DMS 273 treated with DMSO at 0.1 percent for 48 hours (cell line): ENCODE measurements around the gene SNX30.
A peak's percentile ranks its signal among the peaks of the same experiment; 100 is the strongest.

Source experiments
- DNase-seq: peaks from one replicate; lab custom pipeline; 2025; lab: John Stamatoyannopoulos, UW

The SNX30 gene

GRCh38 chr9:112752334-112753125 is 2.0 kb downstream of the SNX30 start:
- no peak for DNase-seq

DNA sequence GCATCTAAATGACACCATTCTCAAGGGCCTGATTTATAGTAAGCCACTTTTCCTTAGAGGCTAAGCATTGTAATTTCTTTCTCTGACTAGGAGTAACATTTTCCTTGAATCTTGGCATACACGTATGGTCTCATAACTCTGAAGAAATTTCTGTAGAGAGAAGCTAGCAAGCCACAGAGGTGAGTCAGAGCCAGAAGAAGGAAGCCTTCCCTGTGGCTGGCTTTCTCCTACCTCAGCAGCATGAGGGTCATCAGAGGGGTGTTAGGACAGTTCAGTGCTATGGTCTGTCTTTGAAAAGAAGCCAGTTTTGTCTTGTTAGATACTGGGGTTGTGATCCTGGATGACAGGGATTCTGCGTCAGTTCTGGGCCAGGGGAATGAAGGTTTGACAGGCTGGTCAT is 3.2 kb downstream of the SNX30 start:
- DNase-seq, result no peak

DNA sequence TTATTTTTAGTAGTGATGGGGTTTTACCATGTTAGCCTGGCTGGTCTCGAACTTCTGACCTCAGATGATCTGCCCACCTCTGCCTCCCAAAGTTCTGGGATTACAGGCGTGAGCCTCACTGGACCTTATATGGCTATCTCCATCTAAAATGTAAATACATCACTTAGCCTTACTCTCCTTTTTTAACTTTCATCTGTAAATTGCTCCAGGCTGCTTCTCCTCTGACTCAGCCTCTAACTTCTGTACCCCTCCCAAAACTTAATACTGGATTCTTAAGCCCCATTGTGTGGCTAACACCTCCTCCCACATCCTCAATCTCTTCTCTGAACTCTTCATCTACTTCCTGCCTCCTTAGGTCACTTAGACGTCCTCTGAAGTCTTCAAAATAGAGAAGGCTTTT is 4.0 kb downstream of the SNX30 start:
- DNase-seq, result no peak

DNA sequence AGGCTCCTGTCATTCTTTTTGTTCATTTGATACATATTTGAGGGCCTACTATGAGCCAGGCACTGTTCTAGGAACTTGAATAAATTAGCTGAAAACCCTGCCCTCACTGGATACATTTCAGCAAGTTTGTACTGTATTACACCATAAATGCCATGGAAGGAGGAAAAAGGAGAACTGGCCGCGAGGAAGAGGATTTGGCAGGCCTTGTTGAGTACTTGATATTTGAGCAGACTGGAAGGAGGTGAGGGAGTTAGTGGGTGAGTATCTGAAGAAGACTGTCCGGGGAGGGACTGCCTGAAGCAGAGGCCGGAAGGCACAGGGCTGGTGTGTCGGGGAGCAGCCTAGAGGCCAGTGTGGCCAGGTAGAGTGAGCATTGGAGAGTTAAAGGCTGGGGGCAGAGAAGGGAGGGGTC is 4.5 kb downstream of the SNX30 start:
- no peak for DNase-seq

DNA sequence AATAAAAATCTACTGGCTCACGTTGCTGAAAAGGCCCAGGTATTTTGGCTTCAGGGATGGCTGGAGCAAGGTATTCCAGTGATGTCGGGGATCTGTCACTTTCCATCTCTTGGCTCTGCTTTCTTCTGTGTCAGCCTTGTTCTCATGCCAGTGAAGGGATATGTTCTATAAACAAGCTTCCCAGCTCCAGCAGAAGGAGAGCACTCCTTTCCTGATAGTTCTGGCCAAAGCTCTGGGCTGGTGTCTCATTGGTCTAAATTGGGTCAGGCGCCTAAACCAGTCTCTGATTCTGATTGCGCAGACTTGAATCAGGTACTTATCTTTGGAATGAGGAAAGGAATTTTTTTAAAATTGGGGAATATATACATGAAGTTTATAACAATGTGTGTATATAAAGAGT is 5.1 kb downstream of the SNX30 start:
- DNase-seq, result no peak

GRCh38 chr9:112757282-112757883 is 6.8 kb downstream of the SNX30 start:
- DNase-seq, result peak; percentile 19

DNA sequence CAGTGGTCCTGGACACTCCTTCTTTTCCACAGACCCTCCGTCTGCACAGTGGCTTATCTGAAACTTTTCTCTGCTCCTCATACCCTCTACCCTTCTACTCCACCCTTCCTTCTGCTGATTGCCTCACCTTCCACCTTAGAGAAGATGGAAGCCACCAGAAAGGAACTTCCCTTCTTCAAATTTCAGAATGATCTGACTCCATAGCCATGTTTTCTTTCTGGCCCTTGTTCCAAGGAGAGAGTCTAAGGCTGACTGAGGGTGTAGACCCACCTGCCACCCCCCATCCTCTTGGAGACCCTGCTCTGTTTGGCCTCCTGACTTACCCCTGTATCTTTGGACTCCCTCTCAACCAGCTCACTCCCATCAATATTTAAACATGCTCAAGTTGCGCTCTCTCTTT is 7.4 kb downstream of the SNX30 start:
- DNase-seq, result no peak

DNA sequence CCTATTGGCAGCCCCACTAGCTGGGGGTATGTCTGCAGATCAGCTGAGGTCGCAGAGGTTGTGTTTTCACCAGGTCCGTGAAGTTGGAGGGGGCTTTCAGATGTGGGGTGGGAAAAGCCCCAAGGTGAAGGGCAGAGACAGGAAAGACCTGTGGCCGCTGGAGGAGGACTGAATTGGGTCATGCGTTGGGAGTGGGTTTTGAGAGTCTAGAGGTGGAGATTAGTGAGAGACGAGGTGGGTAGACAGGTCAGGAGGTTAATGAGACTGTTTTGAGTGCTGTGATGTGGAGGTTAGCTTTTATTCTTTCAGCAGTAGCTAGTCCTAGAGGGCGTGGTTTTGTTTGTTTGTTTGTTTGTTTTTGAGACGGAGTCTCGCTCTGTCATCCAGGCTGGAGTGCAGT is 10.3 kb downstream of the SNX30 start:
- no peak for DNase-seq

DNA sequence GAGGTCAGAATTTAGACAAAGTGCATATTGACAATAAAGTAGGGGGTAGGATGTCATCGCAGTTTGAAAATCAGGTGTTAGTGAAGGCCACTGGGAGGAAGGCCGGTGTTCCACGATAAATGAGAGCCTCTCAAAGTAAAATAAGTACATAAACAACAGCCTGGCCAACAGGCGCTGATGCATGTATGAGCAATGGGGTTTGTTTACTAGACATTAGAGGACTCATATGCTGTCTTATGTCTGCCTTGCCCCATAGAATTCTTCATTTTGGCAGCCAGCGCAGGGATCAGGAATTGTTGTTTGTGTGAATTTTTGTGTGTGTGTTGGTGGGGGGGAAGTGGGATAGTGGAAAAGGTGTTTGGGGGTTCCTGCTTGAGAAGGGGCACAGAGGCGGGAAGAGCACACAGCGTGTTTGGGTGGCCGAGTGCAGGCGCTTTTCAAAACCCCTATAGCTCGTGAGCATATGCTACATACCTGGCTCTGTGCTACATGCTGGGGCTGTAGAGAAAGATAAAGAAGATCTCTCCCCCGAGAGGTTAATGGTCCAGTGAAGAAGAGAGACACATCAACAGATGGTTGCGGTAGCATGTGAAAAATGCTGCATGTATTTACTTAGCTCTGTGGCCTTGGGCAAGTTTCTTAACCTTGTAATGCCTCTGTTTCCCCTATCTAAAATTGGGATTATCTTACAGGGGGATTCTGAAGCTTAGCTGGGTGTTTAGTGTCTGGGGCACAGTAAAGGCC is 11.5 kb downstream of the SNX30 start:
- no peak for DNase-seq

DNA sequence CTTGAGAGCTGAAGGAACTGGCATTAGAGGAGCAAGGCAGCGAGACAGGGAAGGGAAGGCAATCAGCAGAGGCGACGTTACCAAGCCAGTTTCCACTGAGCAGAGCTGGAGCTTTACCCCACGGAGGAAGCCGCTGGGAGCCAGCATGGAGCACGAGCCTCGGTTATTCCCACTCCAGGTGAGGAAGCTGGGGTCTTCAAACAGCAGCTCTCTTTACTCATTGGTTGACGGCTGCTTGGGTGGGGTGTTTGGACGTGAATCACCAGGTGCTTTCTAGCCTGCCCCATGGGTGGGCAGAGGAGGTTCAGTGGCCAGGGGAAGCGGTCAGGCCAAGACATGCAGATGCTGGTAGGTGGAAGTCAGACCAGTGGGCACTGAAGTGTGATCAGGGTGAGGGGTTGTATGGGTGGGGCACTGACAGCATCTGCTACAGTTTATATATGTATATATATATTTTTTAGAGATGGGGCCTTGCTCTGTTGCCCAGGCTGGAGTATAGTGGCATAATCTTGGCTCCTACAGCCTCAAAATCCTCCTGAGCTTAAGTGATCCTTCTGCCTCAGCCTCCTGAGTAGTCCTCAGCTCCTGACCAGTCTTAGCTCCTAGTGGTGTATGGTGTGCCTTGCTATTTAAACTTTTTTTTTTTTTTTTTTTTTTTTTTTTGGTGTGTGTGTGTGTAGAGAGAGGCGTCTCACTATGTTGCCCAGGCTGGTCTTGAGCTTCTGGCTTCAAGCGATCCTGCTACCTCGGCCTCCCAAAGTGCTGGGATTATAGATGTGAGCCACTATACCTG is 12.4 kb downstream of the SNX30 start:
- no peak for DNase-seq

GRCh38 chr9:112764344-112764743 is 13.8 kb downstream of the SNX30 start:
- DNase-seq, result no peak

- DNase-seq, result no peak
These were observed 14.3 kb downstream of the SNX30 start for GRCh38 chr9:112764837-112765236.

GRCh38 chr9:112765281-112765680 is 14.7 kb downstream of the SNX30 start:
- no peak for DNase-seq

DNA sequence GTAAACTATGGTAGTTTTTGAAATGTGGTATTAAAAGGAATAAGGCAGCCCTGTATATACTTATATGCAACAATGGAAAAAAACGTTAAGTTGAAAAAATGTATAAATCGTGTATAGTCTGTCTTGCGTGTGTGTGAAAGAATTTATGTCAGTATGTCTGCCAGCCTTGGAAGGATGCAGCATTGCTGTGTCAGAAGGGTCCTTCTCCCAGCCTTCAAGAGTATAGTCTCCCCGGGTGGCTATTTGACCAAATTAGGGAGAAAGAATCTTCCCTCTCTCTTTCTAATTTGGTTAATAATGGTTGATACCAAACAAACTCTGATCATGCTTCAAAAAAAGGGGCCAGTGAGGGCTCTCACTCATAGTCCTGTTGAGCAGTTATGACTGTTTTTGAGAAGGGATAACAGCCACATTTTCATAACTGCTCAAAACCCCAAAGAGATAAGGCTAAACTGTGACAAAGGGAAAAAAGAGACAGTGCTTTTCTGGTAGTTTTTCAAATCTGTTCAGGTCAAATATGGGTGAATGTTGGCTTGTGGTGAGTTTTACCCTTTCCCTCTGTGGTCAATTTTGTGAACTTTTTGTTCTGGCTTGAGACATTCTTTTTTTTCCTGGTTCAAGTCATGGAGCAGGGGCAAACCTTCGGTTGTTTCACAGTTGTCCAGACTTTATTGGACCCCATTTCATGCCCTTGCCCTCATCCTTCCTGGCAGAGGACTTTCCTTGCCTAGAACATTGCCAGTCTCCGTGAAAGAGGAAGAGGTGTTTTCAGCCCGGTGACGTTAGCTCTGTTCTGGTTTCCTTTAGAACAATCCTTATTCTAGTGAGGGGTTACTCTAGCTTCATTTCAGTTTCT is 21.0 kb downstream of the SNX30 start:
- DNase-seq, result no peak

DNA sequence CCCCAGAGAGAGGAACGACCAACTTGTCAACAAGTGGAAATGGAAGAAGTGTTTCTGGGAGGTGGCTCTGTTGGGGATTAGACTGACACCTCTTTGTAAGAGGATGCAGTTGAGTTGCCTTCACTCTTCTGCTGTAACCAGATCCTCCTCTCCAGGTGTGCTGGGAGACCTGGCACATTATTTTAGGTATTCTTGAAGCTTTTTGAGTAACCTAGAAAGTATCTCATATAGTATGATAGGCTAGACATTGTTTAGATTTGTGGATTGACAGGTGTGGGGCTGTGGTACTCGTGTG is 21.6 kb downstream of the SNX30 start:
- no peak for DNase-seq

DNA sequence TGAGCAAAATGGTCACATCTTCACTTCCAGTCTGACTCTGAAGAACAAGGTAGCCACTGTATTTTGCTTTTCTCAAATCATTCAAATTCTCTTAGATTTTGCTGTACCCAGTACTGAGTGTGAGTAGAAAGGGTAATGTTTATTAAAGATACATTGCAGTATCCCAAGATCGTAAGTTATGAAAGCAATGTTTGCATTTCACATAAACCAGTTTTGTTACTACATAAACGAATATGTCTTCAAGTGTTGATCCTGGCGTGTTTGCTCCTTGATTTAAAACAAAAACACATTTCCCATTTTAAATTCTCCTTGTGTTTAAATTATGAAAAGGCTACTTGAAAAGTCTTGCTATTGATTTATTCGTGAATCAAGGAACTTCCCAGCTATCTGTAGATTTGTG is 22.0 kb downstream of the SNX30 start:
- no peak for DNase-seq

DNA sequence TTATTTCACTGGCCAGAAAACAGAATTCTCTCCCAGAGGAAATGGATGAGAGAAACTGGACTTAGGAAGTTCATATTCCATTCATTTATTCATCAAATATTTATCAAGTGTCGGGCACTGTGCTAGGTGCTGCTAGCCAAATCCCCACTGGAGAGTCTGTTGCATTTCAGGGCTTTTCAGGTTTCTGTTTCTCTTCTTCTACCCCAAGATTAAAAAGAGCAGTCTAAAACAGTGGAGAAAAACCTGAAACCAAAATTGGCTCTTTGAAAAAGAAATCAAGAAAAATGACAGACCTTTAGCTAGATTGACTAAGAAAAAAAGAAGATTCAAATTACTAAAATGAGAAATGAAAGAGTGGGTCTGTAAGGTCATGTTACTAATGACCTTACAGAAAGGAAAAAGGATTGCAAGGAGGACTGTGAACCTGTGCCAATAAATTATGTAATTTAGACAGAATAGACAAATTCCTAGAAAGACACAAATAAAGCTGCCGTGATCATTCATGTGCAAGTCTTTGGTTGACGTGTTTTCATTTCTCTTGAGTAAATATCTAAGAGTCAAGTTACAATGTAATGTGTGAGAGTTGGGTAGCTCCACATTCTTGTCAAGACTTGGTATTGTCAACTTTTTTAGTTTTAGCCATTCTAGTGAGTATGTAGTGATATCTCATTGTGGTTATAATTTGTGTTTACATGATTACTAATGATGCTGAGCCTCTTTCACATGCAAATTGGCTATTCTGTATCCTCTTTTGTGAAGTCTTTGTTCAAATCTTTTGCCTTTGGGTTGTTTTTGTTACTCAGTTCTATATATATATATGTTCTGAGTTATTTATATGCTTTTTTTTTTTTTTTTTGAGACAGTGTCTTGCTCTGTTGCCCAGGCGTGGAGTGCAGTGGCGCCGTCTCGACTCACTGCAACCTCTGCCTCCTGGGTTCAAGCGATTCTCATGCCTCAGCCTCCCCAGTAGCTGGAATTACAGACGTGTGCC is 23.7 kb downstream of the SNX30 start:
- no peak for DNase-seq

- DNase-seq, result no peak
These were observed 27.4 kb downstream of the SNX30 start for GRCh38 chr9:112777914-112778313.

- DNase-seq, result no peak
These were observed 30.0 kb downstream of the SNX30 start for GRCh38 chr9:112780450-112781036.

DNA sequence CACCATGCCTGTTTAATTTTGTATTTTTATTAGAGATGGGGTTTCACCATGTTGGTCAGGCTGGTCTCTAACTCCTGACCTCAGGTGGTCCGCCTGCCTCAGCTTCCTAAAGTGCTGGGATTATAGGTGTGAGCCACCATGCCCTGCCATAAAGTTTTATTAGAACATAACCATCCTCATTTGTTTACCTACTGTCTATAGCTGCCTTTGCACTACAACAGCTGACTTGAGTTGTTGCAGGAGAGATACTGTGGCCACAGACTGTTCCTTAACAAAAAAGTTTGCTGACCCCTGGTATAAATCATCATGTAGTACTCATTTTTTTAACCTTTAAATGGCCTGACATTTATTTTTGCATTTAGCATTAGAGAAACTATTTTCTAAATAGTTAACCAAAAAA is 31.7 kb downstream of the SNX30 start:
- no peak for DNase-seq
